COR-L47 (cell line): ENCODE measurements around the gene MPC2.
"Not testable (repeated sequence)": the region's sequence is repeated elsewhere in the genome, so short reads cannot be mapped to it uniquely, and the experiment has no call there.

Experiments
- DNase-seq: peaks from one replicate; lab custom pipeline; 2025; lab: John Stamatoyannopoulos, UW

Gene MPC2

DNA sequence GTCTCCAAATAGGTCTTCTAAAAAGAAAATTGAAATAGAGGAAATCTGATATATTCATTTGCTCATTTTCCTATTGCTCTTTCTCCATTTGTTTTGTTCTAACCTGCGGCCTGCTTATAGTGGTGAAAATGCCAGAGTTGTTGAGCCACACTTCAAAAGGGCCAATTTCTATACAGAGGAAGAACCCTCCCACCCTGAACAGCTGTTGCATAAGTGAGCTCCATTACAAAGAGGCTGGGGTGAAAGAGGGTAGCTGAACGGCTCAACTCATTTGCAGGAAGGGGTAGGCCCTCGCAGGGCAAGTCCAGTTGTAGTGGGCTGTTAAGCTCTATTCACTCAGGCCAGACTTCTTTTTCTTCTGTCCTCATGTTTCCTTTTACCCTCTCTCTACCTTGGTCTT is 31.7 kb downstream of the MPC2 start:
- DNase-seq: no peak

DNA sequence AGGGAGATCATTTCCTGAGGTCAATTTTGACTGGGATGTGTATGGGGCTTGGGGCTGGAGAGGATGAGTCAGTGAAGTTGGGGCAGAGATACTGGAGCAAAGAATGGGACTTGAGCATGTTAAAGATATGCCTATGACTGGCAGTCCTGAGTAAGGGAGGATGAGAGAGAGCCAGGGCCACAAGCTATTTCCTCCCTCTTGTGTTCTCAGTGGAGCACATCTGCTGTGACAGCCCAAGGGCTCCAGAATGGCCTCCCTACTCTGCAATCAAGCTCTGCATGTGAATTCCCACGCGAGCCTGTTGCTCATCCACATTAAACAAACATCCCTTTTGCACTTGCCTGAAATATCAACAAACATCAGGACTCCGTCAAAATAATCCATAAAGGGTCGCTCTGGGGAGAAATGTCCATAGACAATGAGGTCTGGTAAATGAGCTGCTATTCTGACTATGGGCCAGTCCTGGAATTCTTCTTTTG is 32.2 kb downstream of the MPC2 start:
- no peak for DNase-seq

DNA sequence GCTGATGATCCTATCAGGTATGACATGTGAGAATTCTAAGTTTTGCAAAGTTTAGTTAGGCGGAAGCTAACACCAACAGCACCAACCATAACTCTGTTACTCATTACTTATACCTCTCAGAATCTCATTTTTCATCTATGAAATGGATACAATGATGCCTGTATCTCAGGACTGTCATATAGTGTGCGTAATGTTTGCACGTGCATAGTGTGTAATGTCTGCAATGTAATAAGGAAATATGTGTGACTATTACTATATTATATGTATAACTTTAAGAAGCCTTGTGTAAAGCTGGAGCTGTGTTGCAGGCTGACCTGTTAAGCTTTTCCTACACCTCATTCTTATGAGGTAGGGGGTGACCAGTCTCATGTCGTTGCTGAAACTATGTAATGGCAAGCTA is 36.0 kb downstream of the MPC2 start:
- no peak for DNase-seq

DNA sequence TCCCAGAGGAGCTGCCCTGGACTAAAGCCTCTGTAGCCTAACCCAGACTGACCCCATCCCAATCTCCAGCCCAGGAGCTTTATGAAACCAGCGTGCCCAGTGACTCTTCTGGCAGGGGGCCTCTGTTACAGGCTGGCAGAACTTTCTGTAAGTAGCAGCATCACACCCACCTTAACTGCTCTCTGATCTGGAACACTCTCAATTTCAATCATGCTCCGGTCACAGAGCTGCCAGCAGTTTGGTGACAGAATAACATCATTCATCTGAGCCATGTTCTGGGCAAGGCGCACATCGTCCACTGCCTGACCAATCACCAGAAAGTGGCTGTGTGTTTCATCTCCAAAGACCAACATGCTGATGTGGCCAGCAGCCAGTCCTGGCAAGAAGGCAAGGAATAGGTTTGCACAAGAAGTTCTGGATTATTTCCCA is 37.6 kb downstream of the MPC2 start:
- DNase-seq: no peak

DNA sequence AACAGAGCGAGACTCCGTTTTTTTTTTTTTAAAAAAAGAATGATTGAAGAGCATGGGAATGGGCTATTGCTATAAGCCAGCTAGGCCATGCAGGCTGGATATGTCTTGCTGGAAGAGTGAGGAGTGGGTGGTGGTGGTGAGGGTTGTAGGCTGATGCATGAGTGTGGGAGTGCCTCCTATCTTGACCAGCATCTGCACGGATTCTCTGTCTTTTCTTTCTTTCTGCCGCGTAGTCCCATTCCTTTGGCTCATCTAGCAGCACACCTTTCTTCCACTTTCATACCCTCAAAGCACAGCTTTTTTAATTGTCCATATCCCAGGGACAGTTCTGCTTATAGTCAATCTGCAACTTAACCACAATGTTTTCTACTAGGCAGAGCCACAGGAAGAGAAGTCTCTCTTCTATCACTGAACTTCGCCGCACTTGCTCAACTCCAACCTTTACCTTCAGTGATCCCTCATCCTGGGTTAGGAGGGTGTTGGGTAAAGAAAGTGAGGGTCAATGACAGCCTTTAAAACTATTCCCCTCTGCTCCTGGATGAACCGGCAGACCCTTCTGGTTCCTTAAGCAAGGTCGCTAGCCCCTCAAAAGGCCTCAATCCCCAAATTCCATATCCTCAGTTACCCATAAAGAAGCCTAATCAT is 38.2 kb downstream of the MPC2 start:
- no peak for DNase-seq

DNA sequence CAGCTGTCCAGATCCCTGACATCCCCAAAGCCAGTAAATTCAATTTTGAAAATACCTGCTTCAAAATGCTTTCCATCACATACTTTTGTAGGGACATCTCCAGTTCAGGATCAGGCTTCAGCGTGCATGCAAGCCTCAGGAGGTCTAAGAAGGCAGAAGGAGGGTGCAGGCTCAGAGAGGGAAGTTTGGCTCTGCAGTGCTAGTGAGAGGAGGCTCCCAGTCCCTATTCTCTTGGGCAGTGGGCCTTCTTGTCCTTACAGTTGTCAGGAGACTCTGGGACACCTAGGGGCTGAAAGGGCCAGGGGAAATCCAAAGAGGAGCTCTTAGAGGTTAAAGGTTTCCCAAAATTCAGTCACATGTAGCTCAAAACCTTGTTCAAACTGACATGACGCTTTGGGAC is 43.1 kb downstream of the MPC2 start:
- DNase-seq: no peak

DNA sequence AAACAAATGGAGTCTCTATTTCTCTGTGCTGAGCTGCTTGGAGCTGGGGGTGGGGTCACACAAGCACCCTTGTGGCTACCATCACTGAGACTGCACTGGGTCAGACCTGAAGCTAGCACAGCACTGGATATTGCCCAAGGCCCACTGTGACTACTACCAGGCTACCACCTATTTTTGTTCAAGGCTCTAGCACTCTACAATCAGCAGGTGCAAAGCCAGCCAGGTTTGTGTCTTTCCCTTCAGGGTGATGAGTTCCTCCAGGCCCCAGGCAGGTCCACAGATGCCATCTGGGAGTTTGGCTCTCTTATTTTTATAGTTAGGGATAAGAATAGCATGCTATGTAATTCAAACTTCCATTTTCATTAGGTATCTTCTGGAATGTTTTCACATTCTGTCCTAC is 46.5 kb downstream of the MPC2 start:
- no peak for DNase-seq

DNA sequence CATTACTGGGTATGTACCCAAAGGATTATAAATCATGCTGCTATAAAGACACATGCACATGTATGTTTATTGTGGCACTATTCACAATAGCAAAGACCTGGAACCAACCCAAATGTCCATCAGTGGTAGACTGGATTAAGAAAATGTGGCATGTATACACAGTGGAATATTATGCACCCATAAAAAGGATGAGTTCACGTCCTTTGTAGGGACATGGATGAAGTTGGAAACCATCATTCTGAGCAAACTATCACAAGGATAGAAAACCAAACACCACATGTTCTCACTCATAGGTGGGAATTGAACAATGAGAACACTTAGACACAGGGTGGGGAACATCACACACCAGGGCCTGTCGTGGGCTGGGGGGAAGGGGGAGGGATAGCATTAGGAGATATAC is 49.7 kb downstream of the MPC2 start:
- DNase-seq: not testable (repeated sequence)

DNA sequence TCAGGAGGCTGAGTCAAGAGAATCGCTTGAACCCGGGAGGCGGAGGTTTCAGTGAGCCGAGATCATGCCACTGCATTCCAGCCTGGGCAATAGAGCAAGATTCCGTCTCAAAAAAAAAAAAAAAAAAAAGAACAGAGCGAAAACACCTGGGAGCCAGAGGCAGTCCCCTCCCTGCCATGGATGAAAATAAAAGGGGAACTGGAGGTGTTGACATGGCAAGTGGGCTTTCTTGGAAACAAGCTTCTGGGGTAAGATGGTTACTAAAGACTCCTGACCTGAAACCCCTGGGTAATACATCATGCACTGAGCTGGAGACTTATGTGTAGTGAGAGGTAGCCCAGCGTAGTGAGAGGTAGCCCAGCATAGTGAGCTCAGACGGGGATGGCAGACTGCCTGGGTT is 54.5 kb downstream of the MPC2 start:
- no peak for DNase-seq

DNA sequence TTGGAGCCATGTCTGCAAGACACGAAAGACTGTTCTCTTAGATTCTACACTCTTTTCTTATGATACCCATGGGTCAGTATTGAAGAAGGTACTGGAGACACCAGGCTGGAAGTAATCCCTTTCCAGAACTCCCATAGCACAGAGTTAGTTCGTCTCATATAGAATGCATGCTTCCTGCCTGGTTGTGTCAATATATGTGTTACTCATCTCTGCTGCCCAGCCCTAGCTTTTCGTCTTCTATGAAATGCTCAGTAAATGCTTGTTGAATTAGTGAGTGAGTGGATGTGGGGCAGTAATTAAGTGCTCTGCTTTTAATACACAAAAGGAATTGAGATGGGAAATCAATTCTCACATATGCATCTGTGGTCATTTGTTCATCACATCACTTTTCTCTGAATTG is 55.1 kb downstream of the MPC2 start:
- no peak for DNase-seq

DNA sequence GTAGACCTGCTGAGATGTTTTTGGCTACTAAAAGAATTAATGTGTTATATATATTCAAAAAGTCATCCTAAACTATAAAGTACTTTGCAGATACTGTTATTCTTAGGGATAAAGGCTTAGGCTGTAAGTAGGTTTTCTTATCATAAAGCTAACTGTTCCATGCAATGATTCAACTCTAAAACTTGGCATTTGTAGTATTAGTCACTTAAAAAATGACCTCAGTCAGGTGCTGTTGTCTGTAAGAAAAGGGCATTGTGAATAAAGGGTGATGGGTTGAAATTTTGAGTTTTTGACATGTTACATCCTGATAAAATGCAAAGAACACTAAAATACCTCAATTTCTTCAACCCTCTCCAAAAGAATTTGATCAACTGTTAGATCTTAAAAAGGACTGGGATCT is 55.8 kb downstream of the MPC2 start:
- DNase-seq: no peak

DNA sequence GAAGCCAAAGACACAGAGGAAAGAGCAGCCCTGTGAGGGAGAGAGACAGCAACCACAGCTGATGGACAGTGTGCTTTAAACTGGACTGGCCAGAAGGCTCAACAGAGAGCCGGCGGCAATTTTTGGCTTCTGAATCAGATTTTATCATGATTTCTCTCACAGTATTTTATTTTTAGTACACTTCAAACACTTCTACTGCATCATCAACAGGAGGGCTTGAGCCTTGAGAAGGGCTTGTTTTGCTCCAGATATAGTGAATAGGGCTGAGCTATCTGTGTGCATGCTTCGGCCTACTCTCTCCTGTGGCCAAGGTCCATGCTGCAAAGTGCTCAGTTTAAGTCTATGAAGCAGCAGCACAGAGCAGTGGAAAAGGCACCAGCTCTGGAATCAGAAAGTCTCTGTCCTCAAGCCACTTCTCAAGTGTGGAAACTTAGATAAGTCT is 56.3 kb downstream of the MPC2 start:
- no peak for DNase-seq

DNA sequence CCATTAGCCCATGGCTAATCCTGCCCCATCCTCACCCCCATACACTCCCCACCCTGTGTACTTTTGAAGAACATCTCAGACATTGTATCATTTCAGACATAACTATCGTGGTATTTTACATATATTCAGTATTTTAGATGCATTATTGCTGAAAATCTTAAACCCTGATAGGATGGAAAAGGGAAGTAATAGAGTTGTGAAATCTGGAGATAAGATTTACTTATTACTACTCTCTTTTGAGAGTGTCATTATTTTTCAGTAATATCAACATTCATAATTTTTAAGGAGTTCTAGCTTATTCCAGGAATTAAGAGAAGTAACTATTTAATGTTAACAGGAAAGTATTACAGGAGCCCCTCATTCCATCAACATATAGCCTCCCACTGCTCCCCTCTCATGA is 57.4 kb downstream of the MPC2 start:
- DNase-seq: no peak

DNA sequence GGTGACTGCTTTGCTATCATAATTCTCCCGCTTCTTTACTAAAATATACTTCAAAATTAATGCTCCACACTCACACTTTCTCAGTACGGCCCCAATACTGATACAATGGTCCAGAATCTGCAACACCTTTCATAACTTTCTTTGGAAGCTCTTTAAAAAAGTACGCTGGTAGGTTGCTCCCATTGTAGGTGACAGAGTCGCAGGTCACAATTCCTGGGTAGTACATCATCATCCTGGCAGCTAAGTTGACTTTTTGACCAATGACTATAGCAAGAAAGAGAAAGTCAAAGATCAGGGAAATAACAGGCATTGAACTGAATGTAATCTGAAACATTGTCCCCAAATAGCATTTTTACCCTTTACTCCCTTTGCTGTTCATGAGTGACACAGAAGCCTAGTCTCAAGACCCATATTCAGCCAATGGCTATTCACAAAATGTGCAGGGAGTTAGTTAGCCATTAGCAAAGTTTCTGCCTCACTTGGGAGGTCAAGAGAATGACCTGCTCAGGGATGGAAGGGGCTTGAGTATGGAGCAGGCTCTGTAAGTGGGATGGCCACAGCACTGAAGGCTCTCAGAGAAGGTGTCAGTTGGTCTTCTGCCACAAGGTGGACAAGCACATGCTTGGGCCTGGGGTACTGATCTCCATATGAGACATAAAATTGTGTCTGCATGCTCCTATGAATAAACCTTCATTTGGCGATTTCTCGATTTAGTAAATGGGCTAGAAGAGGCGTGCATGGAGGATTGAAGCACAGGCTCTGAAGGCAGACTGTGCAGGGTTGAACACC is 58.3 kb downstream of the MPC2 start:
- DNase-seq: no peak

DNA sequence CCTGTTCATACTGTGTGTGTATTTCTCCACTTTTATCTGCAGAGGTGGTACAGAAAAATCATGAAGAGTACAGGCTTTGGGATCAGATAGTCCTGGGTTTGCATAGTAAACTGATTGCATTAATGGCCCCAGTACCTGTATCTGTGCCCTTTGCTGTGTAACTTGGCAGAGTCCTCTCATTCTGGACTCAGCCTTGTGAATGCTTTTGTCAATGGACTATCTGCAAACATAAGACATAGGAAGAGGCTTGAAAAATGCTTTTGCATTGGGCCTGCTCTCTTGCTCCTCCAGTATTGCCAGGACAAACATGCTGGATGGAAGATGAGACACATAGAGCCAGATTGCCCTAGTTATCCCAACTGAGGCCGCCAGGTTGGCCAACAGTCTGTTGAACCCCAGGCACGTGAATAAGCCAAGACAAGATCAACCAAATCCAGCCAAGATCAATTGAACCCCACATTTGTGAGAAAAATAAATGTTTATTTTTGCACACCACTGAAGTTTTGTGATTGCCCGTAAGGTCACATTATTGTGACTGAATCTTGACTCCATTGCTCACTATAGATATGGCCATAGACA is 60.2 kb downstream of the MPC2 start:
- no peak for DNase-seq

DNA sequence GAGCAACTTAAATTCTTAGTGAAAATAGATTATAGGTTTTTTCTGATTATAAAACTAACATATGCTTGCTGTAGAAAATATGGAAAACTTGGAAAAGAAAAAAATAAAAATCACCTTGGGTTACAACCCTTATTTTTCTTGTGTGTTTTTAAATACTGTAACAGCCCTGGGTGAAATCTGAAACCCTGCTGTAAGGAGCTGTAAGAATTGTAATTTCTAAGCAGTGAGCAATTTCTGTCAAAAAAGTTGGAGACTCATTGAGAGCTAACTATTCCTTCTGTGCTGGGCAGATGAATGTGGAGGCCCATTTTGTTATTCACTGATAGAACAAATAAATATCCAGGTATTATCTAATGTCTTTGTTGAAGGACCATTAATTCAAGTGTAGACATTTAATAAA is 65.5 kb downstream of the MPC2 start:
- no peak for DNase-seq

DNA sequence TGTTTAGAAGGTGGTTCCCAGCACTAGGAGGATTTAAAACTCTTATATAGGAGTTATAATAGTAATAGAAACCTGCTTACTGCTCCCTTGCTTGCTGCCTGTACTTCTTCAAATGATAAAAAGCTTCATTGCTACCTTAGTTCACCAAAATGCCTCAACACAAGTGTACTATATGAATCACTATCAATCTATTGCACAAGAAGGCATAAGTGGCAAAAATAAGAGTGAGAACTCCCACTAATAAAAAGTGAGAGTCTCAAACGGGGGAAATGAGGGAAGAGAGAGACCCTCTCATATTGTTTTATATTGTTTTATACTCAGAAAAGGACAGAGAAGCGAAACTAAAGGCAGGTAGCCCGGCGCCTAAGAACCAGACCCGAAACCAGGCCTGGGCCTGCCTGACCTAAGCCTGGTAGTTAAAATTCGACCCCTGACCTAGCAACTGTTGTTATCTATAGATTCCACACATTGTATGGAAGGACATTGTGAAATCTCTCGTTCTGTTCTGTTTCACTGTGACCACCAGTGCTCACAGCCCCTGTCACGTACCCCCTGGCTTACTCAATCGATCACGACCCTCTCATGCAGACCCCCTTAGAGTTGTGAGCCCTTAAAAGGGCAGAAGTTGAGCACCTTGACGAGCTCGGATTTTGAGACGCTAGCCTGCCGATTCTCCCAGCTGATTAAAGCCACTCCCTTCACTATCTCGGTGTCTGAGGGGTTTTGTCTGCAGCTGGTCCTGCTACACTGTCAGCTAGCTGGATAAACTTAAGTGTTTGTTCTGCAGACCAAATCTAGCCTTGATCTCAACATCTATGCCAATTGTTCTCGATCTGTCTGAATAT is 67.5 kb downstream of the MPC2 start:
- not testable (repeated sequence) for DNase-seq

DNA sequence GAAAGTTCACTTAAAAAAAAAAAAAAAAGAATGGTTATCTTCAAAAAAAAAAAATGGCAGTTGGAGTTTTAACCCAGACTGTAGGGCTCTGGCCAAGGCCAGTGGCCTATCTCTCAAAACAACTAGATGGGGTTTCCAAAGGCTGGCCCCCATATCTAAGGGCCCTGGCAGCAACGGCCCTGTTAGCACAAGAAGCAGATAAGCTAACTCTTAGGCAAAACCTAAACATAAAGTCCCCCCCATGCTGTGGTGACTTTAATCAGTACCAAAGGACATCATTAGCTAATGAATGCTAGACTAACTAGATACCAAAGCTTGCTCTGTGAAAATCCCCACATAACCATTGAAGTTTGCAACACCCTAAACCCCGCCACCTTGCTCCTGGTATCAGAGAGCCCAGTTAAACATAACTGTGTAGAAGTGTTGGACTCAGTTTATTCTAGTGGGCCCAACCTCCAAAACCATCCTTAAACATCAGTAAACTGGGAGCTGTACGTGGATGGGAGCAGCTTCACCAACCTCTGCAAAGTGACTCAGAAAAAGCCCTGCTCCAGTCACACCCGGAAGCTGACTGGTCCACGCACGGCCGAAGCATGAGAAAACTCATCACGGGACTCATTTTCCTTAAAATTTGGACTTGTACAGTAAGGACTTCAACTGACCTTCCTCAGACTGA is 70.0 kb downstream of the MPC2 start:
- not testable (repeated sequence) for DNase-seq
